GM12878 (cell line): ENCODE data around the gene TAGLN3.

ENCODE experiments used
- NRF1 ChIP-seq: conservative IDR thresholded peaks from 2 replicates; pipeline ENCODE4 v1.6.1; 2011; ENCODE audit warnings: mild to moderate bottlenecking, low read depth, low read length, improper control_type of control experiment
- SMARCA5 ChIP-seq: fragments of 450-650 bp; IDR thresholded peaks from 2 replicates; pipeline ENCODE4 v1.6.1; 2017; ENCODE audit warnings: mild to moderate bottlenecking
- SUZ12 ChIP-seq: fragments of 200-600 bp; sonication (generic); IDR thresholded peaks from one replicate; pipeline ENCODE4 v1.6.1; 2018; ENCODE audit warnings: antibody characterized with exemption, mild to moderate bottlenecking; ENCODE audit not compliant: unreplicated experiment

DNA sequence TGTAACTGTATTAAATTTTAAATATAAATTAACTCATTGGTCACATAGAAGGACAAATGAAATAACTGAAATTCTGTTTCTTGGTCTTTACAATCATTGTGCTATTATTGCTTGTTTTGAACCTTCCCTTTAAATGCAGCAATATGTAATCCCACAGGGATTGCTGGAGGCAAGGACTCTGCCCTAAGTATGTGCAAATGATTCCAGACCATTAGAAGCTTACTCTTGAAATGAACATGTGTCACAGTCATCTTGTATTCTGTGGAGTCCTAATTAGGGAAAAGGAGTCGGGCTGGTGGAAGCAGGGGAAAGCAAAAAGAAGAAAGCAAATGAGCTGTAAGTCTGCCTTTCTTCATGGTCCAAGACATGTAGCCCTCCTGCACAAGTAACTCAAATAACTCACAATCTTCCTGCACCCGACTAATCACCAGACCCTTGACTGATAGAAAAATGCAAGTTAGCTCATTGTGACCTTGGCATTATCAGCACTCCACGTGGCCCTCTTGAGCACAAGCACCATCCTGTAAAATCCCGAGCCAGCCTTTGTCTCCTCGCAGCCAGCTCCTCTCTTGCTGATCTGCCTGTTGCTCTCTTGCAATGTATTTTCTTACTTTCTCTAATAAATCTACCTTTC, 33.5 kb downstream of the TAGLN3 start:
- TF ChIP-seq NRF1 (no peak), SUZ12 (no peak), SMARCA5 (no peak)
